Activated CD4-positive, CD25-positive, alpha-beta regulatory T cell (primary cell): Measurements from ENCODE around the gene GOLGA6L25.
"Not testable (repeated sequence)": the region's sequence is repeated elsewhere in the genome, so short reads cannot be mapped to it uniquely, and the experiment has no call there.

ENCODE experiments used
- DNase-seq, 4 experiments: peaks; one replicate each; lab custom pipeline; 2025; lab: John Stamatoyannopoulos, UW

GOLGA6L25 gene, protein sequence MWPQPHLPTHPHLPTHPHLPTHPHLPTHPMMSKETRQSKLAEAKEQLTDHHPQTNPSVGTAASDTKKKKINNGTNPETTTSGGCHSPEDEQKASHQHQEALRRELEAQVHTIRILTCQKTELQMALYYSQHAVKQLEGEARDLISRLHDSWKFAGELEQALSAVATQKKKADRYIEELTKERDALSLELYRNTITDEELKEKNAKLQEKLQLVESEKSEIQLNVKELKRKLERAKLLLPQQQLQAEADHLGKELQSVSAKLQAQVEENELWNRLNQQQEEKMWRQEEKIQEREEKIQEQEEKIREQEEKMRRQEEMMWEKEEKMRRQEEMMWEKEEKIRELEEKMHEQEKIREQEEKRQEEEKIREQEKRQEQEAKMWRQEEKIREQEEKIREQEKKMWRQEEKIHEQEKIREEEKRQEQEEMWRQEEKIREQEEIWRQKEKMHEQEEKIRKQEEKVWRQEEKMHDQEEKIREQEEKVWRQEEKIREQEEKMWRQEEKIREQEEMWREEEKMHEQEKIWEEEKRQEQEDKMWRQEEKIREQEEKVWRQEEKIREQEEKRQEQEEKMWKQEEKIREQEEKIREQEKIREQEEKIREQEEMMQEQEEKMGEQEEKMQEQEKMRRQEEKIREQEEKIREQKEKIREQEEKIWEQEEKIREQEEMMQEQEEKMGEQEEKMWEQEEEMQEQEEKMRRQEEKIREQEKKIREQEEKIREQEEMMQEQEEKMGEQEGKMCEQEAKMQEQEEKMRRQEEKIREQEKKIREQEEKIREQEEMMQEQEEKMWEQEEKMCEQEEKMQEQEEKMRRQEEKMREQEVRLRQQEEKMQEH

DNA sequence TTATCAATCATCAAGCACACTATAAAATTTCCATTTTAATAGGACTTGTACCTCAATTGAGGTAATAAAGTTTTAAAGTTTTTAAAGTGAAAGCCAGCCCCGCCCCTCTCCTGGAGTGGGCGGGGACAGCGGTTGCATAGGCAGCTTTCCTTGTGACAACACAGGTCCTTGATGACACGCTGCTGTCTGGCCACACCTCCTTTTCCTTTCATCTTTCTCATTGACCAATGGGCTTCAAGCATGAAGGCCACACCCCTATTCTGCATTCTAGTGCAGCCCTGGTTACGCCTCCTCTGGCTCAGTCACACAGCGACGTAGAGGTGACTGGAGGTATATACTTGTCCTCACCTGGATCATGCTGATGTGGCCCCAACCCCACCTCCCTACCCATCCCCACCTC, at the start of gene GOLGA6L25:
Gene GOLGA6L25 (plus strand): TSS at position 301 of the 400 bp plus-strand sequence. CDS start 61 bp downstream, at position 362.
- DNase-seq, result not testable (repeated sequence)

DNA sequence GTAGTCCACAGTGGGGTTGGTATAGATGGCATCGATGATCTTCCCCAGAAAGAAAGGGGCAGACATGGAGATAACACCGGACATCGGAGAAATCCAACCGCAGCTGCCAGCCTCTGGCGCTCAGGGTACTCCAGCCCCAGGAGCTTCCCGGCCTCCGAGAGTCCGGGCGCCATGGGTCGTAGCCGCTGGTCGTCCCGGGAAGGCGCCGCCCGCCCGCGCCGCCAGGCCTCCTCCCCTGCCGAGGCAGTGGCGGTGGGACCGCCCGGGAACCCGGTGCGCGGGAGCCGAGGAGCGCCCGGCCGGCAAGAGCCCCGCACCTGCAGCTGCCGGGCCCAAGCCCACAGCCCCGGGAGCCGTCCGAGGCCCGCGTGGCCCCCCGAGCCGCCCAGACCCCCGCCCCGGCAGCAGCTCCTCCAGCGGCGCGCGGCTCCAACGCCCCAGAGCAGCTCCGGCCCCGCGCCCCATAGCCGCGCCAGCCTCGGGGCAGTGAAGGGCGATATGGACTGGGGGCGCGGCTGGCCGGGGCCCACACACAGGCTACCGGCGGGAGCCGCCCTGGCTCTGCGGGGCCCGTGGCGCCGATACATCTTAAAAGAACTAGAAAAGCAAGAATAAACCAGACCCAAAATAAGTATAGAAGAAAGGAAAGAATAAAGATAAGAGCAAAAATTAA, 45.0 kb upstream of the GOLGA6L25 start:
- not testable (repeated sequence) for DNase-seq

GRCh38 chr15:28514128-28514527, 39.2 kb upstream of the GOLGA6L25 start:
- DNase-seq, result not testable (repeated sequence)

DNA sequence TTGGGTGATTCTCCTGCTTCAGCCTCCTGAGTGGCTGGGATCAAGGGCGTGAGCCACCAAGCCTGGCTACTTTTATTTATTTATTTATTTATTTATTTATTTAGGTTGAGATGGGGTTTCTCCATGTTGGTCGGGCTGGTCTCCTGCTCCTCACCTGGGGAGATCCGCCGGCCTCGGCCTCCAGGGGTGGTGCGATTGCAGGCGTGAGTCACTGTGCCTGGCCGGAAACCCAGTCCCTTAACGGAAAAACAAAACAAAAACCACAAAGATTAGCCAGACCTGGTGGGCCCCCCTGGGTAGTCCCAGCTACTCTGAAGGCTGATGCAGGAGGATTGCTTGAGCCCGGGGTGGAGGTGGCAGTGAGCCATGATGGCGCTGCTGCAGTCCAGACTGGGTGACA, 38.2 kb upstream of the GOLGA6L25 start:
- not testable (repeated sequence) for DNase-seq

GRCh38 chr15:28532954-28533353, 20.4 kb upstream of the GOLGA6L25 start, which contains the start of gene GOLGA8G:
GOLGA8G (minus strand) TSS chr15:28532971; CDS start chr15:28532909, 62 bp downstream.
- not testable (repeated sequence) for DNase-seq

DNA sequence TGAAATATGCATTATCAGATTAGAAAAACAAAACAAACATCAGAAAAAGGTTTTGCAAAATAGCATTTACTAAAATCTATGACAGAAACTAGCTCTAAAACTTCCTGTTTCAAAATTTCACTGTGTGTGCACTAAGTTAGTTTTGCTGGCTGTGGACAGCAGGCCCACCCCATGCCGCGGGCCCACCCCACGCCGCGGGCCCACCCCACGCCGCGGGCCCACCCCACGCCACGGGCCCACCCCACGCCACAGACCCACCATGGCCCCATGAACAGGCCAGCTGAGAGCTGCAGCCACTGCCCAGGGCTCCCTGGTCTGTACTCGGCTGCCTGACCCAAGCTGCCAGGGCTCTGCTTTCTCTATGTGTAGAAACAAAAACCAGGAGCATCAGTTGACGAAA, 20.0 kb downstream of the GOLGA6L25 start:
- DNase-seq, result not testable (repeated sequence)

DNA sequence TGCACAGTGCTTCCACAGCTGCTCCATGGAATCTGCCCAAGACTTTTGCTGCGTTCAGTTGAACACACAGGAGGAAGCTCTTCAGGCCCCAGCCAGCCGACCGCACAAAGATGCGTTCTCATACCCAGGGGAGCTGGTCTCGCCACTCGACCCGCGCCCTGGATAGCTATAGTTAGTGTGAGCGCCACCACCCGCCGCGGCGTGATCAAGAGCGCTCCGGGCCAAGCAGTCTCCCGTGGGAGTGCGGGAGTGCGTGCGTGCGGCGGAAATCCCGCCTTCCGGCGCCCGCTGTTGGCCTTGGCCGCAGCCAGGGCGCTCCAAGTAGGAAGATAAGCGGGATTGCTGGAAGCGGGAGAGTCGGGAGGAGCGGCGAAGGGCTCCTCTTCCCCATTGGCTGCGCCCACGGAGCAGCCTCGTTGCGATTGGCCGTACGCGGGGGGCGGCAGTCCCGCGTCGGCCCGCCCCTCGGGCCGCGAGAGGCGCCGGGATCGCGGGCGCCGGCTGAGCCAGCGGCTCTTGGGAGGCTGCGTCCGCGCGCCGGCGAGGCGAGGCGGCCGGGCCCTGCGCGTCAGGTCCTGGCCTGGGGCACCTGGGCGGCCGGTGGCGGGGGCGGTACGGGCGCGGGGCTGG, 35.7 kb downstream of the GOLGA6L25 start:
- not testable (repeated sequence) for DNase-seq

DNA sequence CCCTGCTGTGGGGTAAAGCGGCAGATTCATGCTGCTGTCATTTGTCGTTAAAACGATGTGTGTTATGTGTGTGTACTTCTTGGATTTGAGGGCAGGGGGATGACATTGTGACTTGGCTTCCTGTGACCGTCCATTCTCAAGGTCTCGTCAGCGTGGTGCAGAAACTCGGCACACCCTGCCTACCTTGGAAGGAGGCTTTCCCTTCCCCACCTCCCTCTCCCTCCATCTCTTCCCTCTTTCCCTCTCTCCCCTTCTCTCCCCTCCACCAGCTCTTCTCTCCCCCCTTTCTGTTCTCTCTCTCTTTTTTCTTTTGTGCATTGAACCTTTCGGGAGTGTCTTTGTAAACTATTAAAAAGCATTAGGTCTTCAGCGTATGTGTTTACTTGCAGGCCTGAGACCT, 36.4 kb downstream of the GOLGA6L25 start:
- DNase-seq, result not testable (repeated sequence)

DNA sequence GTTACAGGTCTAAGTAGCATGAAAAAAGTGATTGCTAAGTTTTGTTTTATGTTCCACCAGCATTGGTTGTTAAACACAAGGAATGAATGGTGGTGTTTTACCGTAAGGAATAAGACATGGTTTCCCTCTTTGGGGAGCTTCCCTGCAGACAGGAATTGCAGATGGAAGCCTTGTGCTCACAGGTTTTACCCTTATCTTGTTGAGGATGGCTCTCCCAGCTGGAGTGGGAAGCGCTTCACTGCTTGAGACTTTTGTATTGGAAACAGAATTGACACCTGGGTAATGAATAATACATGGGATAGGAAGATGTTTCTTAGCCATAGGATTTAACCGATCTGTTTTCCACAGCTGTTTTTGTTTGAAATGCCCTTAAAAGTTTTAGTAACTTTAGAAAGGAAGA, 39.0 kb downstream of the GOLGA6L25 start:
- not testable (repeated sequence) for DNase-seq

DNA sequence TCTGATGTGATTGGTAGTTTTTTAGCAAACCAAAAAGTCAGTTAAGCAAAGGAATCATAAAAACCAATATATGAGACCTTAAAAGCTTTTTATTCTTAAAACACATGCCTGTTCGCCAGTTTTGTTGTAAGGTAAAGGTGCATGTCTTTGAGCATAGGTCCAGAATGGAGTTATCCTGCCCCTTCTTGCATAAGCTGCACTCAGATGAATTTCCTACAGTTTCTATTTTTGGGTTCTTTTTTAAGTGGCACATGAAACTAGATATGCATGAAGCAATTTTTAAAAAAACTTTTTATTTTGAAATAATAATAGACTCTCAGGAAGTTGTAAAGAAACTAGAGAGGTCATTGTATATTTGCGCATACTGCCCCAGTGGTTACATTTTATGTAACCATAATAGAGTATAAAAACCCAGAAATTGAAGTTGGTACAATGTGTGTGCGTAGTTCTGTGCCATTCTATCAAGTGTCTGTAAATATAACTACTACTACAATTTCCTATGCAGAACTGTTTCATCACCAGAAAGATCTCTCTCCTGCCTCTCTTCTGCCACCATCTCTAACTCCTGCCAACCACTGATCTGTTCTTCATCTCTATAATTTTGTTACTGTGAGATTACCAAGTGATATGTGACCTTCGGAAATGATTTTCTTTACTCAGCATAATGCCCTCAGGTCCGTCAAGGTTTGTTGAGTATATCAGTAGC, 40.2 kb downstream of the GOLGA6L25 start:
- DNase-seq, result not testable (repeated sequence)

- not testable (repeated sequence) for DNase-seq
Observed at GRCh38 chr15:28597471-28597870, 44.1 kb downstream of the GOLGA6L25 start.

DNA sequence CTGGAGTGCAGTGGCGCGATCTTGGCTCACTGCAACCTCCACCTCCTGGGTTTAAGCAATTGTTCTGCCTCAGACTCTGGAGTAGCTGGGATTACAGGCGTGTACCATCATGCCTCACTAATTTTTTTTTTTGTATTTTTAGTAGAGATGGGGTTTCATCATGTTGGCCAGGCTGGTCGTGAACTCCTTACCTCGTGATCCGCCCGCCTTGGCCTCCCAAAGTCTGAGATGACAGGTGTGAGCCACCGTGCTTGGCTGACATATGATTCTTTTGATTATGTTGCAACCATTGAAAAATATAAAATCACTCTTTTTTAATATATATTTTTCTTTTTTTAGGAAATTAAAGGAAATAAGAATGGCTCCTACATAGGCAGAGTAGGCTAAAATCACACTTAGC, 44.8 kb downstream of the GOLGA6L25 start:
- not testable (repeated sequence) for DNase-seq

DNA sequence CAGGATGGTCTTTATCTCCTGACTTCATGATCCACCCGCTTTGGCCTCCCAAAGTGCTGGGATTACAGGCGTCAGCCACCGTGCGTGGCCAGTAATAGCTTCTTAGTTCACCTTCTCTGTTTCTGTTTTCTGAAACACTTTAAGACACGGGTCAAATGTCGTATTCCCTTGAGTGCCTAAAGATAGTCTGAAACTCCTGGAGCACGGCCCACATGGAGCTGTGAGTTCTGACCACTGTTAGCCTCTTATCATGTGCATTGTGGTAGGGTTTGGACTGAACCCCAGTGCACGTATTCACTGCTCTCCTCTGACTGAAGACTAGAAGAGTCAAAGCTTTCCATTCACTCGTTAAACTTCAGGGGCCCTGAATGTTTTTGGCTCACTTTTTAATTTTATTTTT, 48.8 kb downstream of the GOLGA6L25 start:
- DNase-seq, result not testable (repeated sequence)
